RWPE2 (cell line): ENCODE data around the gene CDKN2AIP.

Experiments used
- ATAC-seq: fragments of 200-7000 bp; cut with Tn5 transposase; 3 replicates; pipeline ENCODE4 v1.9.1; 2021; ENCODE audit warnings: low read depth
- DNase-seq: peaks from one replicate; pipeline ENCODE4 v3.0.0-alpha.2; 2020; ENCODE audit warnings: low spot score
- H3K27ac ChIP-seq: fragments of 450-650 bp; 2 replicates; pipeline ENCODE4 v1.5.1; 2017; ENCODE audit warnings: mild to moderate bottlenecking; ENCODE audit not compliant: poor library complexity, severe bottlenecking
- H3K27me3 ChIP-seq: fragments of 250-450 bp; sonication (Bioruptor Pico); 2 replicates; pipeline ENCODE4 v1.5.1; 2021; ENCODE audit warnings: mild to moderate bottlenecking, moderate library complexity; ENCODE audit not compliant: insufficient read depth, poor library complexity, severe bottlenecking
- H3K36me3 ChIP-seq: fragments of 250-450 bp; sonication (Bioruptor Pico); 2 replicates; pipeline ENCODE4 v1.5.1; 2020; ENCODE audit warnings: low read depth, mild to moderate bottlenecking, moderate library complexity
- H3K4me1 ChIP-seq: fragments of 250-450 bp; sonication (Bioruptor Pico); 2 replicates; pipeline ENCODE4 v1.5.1; 2021; ENCODE audit warnings: mild to moderate bottlenecking, moderate library complexity; ENCODE audit not compliant: insufficient read depth, poor library complexity, severe bottlenecking
- H3K4me3 ChIP-seq: fragments of 250-450 bp; sonication (Bioruptor Pico); 2 replicates; pipeline ENCODE4 v1.5.1; 2021; ENCODE audit warnings: mild to moderate bottlenecking, moderate library complexity; ENCODE audit not compliant: severe bottlenecking
- H3K9me3 ChIP-seq: fragments of 250-450 bp; sonication (Bioruptor Pico); 2 replicates; pipeline ENCODE4 v1.5.1; 2021; ENCODE audit warnings: mild to moderate bottlenecking, moderate library complexity; ENCODE audit not compliant: severe bottlenecking
- TF ChIP-seq, protein P1 (sequence below): fragments of 450-650 bp; IDR thresholded peaks from one replicate; pipeline ENCODE4 v1.5.1; 2017; ENCODE audit warnings: mild to moderate bottlenecking, moderate library complexity; ENCODE audit not compliant: poor library complexity, severe bottlenecking

CDKN2AIP gene

DNA sequence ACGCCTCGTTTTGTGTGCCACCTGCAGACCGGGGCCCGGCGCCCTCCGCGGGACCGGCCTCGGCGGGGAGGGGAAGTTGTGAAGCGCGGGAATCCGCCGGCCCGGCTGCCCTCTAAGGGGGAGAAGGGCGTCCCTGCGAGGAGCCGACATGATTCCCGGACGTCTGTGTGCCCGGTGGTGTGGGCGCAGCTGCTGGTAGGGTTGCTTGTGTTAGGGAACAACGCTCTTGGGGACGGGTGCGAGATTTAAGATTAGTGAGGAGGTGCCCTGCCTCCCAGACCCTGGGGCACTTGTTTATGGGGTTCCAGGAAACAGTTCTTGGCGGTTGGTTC, 627 bp downstream of the CDKN2AIP start:
- DNase-seq (no peak), ATAC-seq (peak; percentile 27; the same call in 2 of the 3 replicates)
- Histone ChIP-seq H3K27ac (peak overlapping the region; percentile 87), H3K9me3 (no peaks in the 10 kb centered on the region), H3K4me1 (peaks cover 22% of the 10 kb centered on the region), H3K4me3 (peak overlapping the region; percentile 76), H3K27me3 (no peaks in the 10 kb centered on the region), H3K36me3 (peaks cover 46% of the 10 kb centered on the region)
- TF ChIP-seq, protein P1, sequence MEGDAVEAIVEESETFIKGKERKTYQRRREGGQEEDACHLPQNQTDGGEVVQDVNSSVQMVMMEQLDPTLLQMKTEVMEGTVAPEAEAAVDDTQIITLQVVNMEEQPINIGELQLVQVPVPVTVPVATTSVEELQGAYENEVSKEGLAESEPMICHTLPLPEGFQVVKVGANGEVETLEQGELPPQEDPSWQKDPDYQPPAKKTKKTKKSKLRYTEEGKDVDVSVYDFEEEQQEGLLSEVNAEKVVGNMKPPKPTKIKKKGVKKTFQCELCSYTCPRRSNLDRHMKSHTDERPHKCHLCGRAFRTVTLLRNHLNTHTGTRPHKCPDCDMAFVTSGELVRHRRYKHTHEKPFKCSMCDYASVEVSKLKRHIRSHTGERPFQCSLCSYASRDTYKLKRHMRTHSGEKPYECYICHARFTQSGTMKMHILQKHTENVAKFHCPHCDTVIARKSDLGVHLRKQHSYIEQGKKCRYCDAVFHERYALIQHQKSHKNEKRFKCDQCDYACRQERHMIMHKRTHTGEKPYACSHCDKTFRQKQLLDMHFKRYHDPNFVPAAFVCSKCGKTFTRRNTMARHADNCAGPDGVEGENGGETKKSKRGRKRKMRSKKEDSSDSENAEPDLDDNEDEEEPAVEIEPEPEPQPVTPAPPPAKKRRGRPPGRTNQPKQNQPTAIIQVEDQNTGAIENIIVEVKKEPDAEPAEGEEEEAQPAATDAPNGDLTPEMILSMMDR, result no peak

DNA sequence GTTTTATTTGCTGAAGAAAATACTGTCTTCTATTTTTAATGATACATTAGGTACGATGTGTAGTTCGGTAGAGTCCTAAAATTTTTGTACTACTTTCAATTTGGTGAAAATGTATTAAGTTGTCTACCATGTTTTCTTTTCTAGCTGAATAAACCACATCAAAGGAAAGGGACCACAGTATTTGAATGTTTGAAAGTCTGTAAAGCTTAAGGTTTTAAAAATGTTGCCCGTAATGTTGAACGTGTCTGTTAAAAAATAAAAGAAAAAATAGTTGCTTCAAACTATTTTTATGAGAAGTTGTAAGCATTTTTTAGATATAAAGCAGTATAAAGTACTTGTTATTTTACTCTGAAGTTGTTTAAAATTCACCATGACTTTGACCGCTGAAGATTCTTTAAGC, 3.2 kb downstream of the CDKN2AIP start:
- H3K27ac ChIP-seq, result no peak overlapping the region
- peaks cover 49% of the 10 kb centered on the region for H3K36me3 ChIP-seq
- no peaks in the 10 kb centered on the region for H3K27me3 ChIP-seq
- DNase-seq (no peak), ATAC-seq (no peak)
- no peak overlapping the region for H3K4me3 ChIP-seq
- H3K9me3 ChIP-seq, result no peaks in the 10 kb centered on the region
- peaks cover 22% of the 10 kb centered on the region for H3K4me1 ChIP-seq
- TF ChIP-seq, protein P1, result no peak

DNA sequence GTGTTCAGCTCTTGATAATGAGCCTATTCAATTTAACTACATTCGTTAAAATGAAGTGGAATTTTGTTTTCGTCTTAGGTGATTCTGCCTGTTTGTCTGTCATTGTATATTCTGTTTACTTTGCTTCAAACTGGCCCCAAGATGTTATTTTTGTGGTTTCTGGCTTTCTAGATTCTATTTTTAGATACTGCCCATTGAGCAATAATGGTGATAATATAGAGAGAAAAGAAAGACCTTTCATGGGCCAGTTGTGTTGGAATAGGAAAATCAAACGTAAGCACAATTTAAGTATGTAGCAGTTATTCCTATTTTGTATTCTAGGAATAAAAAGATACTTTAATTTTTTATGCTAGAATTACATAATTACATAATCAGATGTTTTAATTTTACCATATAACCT, 4.0 kb downstream of the CDKN2AIP start:
- Histone ChIP-seq H3K27me3 (no peaks in the 10 kb centered on the region), H3K36me3 (peaks cover 49% of the 10 kb centered on the region), H3K4me3 (no peak overlapping the region), H3K27ac (no peak overlapping the region), H3K9me3 (no peaks in the 10 kb centered on the region), H3K4me1 (peaks cover 15% of the 10 kb centered on the region)
- TF ChIP-seq, protein P1, result no peak
- ATAC-seq, result no peak
- DNase-seq, result no peak

DNA sequence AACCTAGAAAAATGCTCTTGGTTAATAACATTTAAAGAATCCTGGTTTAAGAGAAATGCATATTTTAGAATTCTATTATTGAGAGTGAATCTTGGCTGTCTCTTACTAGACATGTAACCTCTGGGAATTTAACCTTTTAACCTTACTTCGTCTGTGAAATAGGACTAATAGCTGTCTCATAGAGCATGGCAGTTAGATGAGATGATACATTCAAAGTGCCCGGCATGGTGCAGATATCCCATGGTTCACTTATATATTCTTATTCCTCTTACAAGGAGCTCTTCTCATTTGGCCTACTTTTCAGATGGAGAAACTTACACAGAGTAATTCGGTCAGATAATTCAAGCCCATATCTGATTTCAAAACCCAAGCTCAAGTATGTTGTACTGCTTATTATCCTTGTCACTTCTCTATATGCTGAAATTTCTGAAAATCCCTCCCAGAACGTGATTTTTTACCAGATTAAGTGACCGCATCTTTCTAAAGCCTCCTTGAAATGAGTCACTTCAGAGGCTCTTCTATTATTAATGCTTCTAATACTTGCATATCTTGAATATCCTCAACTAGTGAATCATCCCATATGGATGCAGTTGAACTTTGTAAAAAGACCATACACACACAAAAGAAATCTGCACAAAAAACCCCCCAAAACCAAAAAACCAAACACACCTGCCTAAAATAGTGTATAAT, 4.9 kb downstream of the CDKN2AIP start:
- DNase-seq (no peak), ATAC-seq (no peak)
- H3K36me3 ChIP-seq, result peaks cover 49% of the 10 kb centered on the region
- no peak overlapping the region for H3K4me3 ChIP-seq
- peaks cover 15% of the 10 kb centered on the region for H3K4me1 ChIP-seq
- H3K9me3 ChIP-seq, result no peaks in the 10 kb centered on the region
- no peak overlapping the region for H3K27ac ChIP-seq
- no peaks in the 10 kb centered on the region for H3K27me3 ChIP-seq
- TF ChIP-seq, protein P1, result no peak

DNA sequence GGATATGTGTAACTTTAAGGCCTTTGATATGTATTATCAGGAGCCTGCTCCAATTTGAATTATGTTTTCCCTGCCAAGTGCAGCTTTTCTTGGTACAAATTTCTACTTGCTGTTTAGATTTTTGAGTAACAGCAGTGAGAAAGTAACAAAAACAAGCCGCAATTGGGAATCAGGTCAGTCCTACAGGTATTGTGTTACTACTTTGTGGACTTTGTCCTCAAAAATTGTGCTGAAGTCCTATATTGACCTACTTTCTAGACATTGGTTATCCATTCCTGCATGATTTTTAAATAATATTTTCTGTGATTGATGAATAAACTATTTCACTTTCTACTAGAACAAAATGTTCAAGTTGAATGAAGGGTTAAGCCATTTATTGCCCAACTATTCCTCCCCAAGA, 5.7 kb downstream of the CDKN2AIP start:
- Histone ChIP-seq H3K4me3 (no peak overlapping the region), H3K27ac (no peak overlapping the region), H3K36me3 (peaks cover 49% of the 10 kb centered on the region), H3K4me1 (peaks cover 15% of the 10 kb centered on the region), H3K9me3 (no peaks in the 10 kb centered on the region), H3K27me3 (no peaks in the 10 kb centered on the region)
- TF ChIP-seq, protein P1, result no peak
- no peak for ATAC-seq
- no peak for DNase-seq
